HUDEP-2 (cell line): ENCODE results near the gene HOXB7.
A peak's percentile ranks its signal among the peaks of the same experiment; 100 is the strongest.

ENCODE experiments used
- DNase-seq, 76 experiments: peaks; one replicate each; lab custom pipeline; 2025; ENCODE audit not compliant: unreplicated experiment in 76 of 76; lab: John Stamatoyannopoulos, UW

HOXB7 gene

GRCh38 chr17:48611681-48612455 is 1.1 kb upstream of the HOXB7 start:
- no peak for DNase-seq

GRCh38 chr17:48611213-48611612 is 396 bp upstream of the HOXB7 start:
- peak in 1 of 76 experiments; percentile 24 for DNase-seq

- DNase-seq, result no peak
Observed at GRCh38 chr17:48609759-48610281, 997 bp downstream of the HOXB7 start.

GRCh38 chr17:48609033-48609432 is 1.8 kb downstream of the HOXB7 start:
- no peak for DNase-seq

GRCh38 chr17:48608494-48608834 is 2.4 kb downstream of the HOXB7 start:
- no peak for DNase-seq

- DNase-seq, result no peak
Observed at GRCh38 chr17:48606892-48607614, 3.8 kb downstream of the HOXB7 start.

DNA sequence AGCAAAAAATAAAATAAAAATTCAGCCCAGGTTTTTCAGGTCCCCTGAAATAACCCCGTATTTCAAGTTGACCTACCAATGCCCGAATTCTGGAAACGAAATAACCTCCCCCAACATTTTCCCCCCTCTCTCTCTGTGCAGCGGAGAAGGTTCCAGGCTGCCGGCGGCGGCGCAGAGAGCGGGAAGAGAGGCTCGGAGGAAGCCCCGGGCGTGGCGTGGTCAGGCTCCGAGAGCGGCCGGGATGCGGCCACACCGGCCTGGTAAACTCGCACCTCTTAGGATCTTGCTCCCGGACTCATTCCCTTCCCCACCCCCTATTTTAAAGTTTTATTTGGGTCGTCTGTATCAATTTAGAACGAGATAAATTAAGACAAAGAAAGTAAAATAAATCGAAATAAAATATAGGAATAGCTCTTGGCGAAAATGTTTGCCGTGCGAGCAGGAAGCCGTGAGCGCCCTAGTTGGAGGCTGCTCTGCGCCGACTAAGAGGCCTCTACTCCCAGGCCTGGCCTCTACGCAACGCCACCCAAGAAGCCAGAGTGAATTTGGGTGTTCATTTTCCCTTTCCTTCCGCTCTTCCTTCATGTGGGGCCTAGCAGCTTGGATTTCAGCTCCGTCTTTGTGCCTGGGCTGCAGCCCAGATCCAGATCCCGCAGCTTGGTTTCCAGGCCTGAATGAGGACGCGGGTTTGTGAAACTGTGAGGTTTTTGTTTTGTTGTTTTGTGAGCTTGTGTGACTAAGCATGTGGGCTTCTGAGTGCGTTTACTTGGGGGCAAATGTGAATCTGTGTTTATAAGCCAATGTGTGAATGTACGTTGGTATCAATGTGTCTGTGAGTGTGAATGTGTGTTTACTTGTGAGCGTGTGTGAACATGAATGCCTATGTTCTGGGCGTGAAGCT is 4.6 kb downstream of the HOXB7 start:
- DNase-seq, result no peak

GRCh38 chr17:48605409-48605919 is 5.4 kb downstream of the HOXB7 start:
- no peak for DNase-seq

DNA sequence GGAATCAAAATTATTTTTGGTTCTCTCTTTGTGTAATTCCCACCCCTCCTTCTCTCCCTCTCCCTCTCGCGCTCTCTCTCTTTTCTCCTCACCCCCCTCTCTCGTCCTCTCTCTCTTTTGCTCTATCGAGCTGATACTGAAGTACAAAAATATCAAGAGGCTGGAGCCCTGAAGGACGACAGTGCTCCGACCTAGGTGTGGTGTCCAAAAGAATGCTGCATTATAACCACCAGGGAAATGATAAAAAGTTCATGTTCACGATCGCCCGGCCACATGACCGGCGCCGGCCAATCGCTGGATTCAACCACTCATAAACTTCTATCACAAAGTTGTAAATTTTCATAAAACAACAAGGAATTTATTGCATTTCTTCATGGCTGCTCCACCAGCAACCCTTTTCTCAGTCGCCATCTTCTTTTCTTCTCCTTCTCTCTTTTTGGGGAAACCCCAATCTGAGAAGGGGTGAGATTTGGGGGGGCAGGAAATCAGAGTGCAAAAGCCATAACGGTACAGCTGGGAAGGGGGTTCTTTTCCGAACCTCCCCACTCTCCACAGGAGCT is 6.0 kb downstream of the HOXB7 start, which contains the start of gene HOXB6:
Gene HOXB6 (minus strand): TSS at position 217 of the 560 bp plus-strand sequence. CDS start 6,836 bp downstream, outside the sequence.
- DNase-seq, result no peak

- no peak for DNase-seq
Observed at GRCh38 chr17:48603959-48604769, 6.7 kb downstream of the HOXB7 start.

DNA sequence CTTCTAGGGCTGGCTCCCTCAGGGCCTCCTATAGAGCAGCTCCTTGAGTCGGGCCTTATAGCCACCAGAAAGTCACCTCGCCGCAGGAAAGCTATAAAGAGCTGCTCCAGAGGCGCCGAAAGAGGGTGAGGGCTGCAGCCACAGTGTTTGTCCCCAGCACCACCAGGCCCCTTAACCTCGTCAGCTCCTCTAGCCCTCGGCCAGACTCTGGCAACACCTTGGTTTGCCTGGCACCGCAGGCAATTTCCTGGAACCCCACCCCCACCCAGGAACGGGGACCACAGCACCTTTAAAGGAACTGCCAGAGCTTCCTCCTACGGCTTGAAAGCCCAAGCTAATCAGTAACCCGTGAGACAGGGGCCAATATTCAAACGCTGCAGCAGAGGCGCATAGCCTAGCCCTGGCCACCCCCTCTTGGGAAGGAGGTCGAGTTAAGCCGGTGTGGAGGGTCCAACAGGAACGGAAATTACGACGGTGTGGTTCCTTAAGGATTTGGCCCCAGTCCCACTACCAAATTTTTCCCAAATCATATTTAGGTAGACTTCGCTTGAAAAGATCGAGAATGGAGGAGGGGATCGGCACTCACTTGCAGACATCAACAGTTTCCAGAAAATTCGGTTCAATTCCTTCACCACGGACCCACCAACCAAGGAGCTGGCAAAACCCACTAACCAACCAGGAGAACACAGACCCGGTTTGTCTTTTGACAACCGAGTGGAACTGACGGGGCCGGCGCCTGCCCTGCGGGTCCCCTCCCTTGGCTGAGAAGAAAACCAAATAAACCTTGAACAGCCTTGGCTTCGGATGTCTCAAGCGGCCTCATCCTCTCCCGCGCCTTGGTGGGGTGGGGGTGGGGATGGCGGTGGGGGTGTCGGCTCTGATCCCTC is 9.0 kb downstream of the HOXB7 start:
- no peak for DNase-seq

DNA sequence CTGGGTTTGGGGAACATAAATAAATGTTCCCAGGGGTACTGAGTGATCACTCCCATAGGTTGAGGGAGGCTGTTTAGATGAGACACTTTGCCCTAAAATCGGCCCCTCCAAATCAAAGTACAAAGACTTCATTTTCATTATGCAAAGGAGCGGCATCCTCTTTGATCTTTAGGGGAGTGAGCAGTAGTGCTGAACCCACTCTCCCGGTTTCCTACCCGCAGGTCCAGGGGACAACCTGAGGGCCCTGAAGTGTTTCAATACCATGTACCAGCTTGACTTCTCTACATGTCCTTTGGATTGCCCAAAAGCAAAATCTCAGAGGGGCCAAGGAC is 9.6 kb downstream of the HOXB7 start:
- no peak for DNase-seq

DNA sequence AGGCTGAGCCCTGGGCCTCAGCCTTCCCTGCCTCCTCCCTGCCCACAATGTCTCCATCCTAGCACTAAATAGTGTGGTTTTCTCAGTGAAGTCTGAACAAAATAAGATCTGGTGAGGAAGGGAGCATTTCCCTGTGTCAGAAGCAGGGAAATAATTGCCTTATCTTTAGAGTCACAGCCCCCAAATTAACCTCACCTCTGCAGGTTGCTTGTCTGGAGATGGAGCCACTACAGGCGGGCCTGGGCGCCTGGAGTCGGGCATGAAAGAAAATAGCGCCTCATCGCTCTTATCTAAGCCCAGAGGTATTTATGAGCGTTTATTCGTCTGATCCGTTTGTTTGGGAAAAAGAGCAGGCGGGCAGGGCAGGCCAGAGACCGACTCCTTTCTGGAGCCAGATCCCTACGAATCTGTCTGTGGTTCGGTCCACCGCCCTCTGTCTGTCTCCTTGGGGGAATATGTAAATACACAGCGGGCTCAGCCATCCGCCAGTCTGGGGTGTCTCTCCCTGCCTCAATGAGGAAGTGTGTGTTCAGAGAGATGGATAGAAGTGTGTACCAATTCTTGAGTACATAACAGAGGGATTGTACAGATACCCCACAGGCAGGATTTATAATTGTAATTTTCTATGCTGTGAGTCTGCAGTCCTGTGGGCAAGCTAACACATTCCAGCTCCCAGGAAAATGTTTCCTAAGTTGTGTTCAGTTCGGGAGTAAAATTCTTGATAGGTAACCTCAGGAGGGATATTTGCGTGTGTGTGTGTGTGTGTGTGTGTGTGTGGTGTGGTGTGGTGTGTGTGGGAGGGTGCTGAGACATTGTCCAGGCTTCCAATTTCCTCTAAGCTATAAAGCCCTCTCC is 10.3 kb downstream of the HOXB7 start:
- no peak for DNase-seq

DNA sequence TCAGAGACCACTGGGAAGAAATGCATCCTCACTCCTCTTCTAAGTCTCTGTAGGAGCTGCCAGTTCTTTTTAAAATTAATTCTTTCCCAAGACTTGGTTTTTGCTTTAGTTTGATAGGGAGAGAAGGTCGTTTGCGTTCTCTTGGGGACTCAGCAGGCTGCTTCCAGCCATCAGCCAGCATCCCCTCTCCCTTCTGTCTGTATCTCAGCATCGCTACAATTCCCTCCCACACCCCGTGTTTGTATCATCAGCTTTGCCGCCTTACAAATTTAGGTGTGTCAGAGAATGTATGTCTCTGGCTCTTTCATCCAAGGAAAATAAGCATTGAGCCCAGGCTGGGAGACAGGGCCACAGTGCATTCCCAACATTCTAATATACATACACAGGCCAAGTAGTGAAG is 11.5 kb downstream of the HOXB7 start:
- no peak for DNase-seq

DNA sequence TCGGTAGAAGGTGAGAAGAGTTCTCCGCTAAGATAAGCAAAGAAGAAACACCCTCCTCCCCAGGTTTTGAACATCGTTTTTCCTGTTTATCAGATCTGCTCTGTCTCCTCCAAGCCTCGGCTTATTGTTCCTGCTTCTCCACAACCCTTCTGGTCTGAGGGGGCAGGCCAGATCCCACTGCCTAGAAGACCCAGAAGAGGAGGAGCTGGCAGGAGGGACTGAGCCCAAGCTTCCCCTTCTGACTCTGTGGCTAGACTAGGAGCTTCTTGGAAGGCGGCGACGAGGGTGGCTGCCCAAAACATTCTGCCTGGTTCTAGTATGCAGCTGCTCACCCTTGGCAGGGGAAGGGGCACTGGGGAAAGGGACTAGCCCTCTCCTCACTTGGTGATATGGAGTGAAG is 12.1 kb downstream of the HOXB7 start:
- no peak for DNase-seq

- no peak for DNase-seq
Observed at GRCh38 chr17:48597778-48598631, 12.8 kb downstream of the HOXB7 start.

DNA sequence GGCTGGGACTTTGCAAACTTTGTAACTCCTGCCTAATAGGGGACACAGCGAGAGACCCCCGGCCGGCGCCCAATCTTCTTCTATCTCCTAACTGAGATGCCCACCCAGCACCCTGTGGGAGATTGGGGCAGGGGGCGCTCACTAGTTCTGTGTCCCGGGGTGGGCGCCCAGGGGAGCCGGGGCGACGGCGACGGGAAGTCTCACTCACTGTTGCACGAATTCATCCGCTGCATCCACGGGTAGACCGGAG is 13.4 kb downstream of the HOXB7 start:
- DNase-seq, result no peak
